Keratinocyte (primary cell): ENCODE results near the gene CRLF3. TPM values are rescaled to one million over a fixed set of nuclear protein-coding genes. Genes with fewer than 3 reads are reported as not detected.

Experiments
- DNase-seq: peaks from one replicate; pipeline ENCODE4 v3.0.0-alpha.2; 2011; ENCODE audit warnings: low read depth, missing footprints, low spot score
- FAIRE-seq: peaks from 2 replicates; lab custom pipeline; 2011; peaks lifted over from hg19 to GRCh38; lab: Jason Lieb, UNC
- H2AFZ ChIP-seq: 2 replicates; pipeline ENCODE4 v1.6.0; 2012; ENCODE audit warnings: low read length, control low read depth, inconsistent platforms; ENCODE audit not compliant: control insufficient read depth
- H3K27ac ChIP-seq: 2 replicates; pipeline ENCODE4 v1.5.1; 2011; ENCODE audit warnings: low read length; ENCODE audit not compliant: control insufficient read depth, insufficient read depth
- H3K27me3 ChIP-seq: 3 replicates; pipeline ENCODE4 v1.6.0; 2011; ENCODE audit warnings: low read length; ENCODE audit not compliant: control insufficient read depth, insufficient read depth; ENCODE audit errors: extremely low read depth
- H3K36me3 ChIP-seq, 2 experiments: 2 replicates in 1 of 2; 3 replicates in 1 of 2; pipeline ENCODE4 v1.5.1; 2011; ENCODE audit warnings: low read length in 2 of 2, mild to moderate bottlenecking in 1 of 2; ENCODE audit not compliant: control insufficient read depth in 2 of 2, insufficient read depth in 2 of 2; ENCODE audit errors: extremely low read depth in 1 of 2
- H3K4me1 ChIP-seq: 3 replicates; pipeline ENCODE4 v1.5.1; 2011; ENCODE audit warnings: low read length; ENCODE audit not compliant: control insufficient read depth, insufficient read depth; ENCODE audit errors: extremely low read depth
- H3K4me2 ChIP-seq: 3 replicates; pipeline ENCODE4 v1.6.0; 2011; ENCODE audit warnings: low read depth, low read length; ENCODE audit not compliant: control insufficient read depth, insufficient read depth; ENCODE audit errors: extremely low read depth
- H3K4me3 ChIP-seq, 3 experiments: fragments of 200-600 bp in 1 of 3; sonication (generic) in 1 of 3; 2 replicates in 2 of 3; 3 replicates in 1 of 3; pipeline ENCODE4 v1.5.1; 2011 to 2016; ENCODE audit warnings: low read length in 3 of 3, mild to moderate bottlenecking in 3 of 3, control low read depth in 2 of 3, inconsistent platforms in 1 of 3, low read depth in 1 of 3, mixed read lengths in 1 of 3, mixed run types in 1 of 3, moderate library complexity in 1 of 3; ENCODE audit not compliant: control insufficient read depth in 2 of 3, insufficient read depth in 2 of 3; ENCODE audit errors: extremely low read depth in 1 of 3
- H3K79me2 ChIP-seq: 2 replicates; pipeline ENCODE4 v1.6.0; 2012; ENCODE audit warnings: low read length; ENCODE audit not compliant: control insufficient read depth, insufficient read depth
- H3K9ac ChIP-seq: 3 replicates; pipeline ENCODE4 v1.6.0; 2011; ENCODE audit warnings: low read length; ENCODE audit not compliant: control insufficient read depth, insufficient read depth; ENCODE audit errors: extremely low read depth
- H3K9me1 ChIP-seq: 3 replicates; pipeline ENCODE4 v1.6.0; 2011; ENCODE audit warnings: low read length; ENCODE audit not compliant: control insufficient read depth, insufficient read depth; ENCODE audit errors: extremely low read depth
- H3K9me3 ChIP-seq: 2 replicates; pipeline ENCODE4 v1.5.1; 2012; ENCODE audit warnings: low read depth, low read length; ENCODE audit not compliant: control insufficient read depth
- H4K20me1 ChIP-seq: 3 replicates; pipeline ENCODE4 v1.6.0; 2011; ENCODE audit warnings: low read length; ENCODE audit not compliant: control insufficient read depth, insufficient read depth; ENCODE audit errors: extremely low read depth
- EZH2 ChIP-seq: IDR thresholded peaks from one replicate; pipeline ENCODE4 v1.6.1; 2012; ENCODE audit warnings: inconsistent platforms, mild to moderate bottlenecking, low read length, moderate library complexity
- dilution Hi-C: fragments of 300-500 bp; cut with MboI; formaldehyde crosslinking; loops from one replicate; pipeline ENCODE4 v1.7.0; 2020; ENCODE audit warnings: low sequenced_read_pairs; ENCODE audit not compliant: extremely low pct_ligation_motif_present
- polyA plus RNA-seq, 5 experiments: library from polyadenylated mRNA; depleted of rRNA in 3 of 5; stranded (reverse) in 3 of 5; stranded (forward) in 1 of 5; unstranded in 1 of 5; fragments of >200 nt; gene quantifications; 1 replicate in 1 of 5; 2 replicates in 3 of 5; 3 replicates in 1 of 5; pipeline versions ENCODE4 v1.2.1 to v1.2.3, GENCODE V29; 2011 to 2012; ENCODE audit warnings: missing spikeins in 2 of 5, low read depth in 1 of 5, low replicate concordance in 1 of 5
- TF ChIP-seq, protein P1 (sequence below), 3 experiments: IDR thresholded peaks in 1 of 3; conservative IDR thresholded peaks in 1 of 3; optimal IDR thresholded peaks in 1 of 3; 2 replicates in 2 of 3; 3 replicates in 1 of 3; pipeline versions ENCODE3 to v1.5.1; 2011; ENCODE audit warnings: low read length in 3 of 3, mild to moderate bottlenecking in 3 of 3, moderate library complexity in 2 of 3, control low read depth in 1 of 3, inconsistent platforms in 1 of 3; ENCODE audit not compliant: insufficient read depth in 2 of 3; ENCODE audit errors: extremely low read depth in 1 of 3

The CRLF3 gene
- polyA plus RNA-seq, 1 donor (not counting 4 experiments of a cell fraction or from before 2014, with no cell fraction given): 22.4 TPM

DNA sequence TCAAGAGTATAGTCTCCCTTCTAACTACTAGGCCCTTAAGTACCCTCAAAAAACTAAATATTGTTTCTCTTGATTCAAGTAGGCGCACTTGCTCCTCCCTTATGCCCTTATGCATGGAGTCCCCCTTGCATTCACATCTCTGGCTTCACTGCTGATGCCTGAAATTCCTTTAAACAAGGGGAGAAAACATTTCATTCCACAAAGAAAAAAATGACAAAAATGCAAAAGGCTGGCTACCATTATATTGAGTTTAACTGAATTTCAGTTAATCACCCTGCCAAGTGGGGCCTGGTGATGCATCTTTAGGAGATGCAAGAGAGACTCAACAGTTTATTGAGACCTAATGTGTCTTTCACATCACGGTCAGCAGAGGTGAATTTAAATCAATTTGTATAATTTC lies 35.6 kb downstream of the CRLF3 start:
- dilution Hi-C loops: no loop called here
- no peak overlapping the region for H3K27ac ChIP-seq
- H2AFZ ChIP-seq: no peak overlapping the region
- H3K4me2 ChIP-seq: no peak overlapping the region
- H3K4me3 ChIP-seq: no peak overlapping the region
- H4K20me1 ChIP-seq: no peaks in the 10 kb centered on the region
- no peak overlapping the region for H3K9ac ChIP-seq
- H3K9me3 ChIP-seq: no peaks in the 10 kb centered on the region
- FAIRE-seq: no peak
- no peaks in the 10 kb centered on the region for H3K9me1 ChIP-seq
- TF ChIP-seq EZH2: no peak
- TF ChIP-seq, protein P1, sequence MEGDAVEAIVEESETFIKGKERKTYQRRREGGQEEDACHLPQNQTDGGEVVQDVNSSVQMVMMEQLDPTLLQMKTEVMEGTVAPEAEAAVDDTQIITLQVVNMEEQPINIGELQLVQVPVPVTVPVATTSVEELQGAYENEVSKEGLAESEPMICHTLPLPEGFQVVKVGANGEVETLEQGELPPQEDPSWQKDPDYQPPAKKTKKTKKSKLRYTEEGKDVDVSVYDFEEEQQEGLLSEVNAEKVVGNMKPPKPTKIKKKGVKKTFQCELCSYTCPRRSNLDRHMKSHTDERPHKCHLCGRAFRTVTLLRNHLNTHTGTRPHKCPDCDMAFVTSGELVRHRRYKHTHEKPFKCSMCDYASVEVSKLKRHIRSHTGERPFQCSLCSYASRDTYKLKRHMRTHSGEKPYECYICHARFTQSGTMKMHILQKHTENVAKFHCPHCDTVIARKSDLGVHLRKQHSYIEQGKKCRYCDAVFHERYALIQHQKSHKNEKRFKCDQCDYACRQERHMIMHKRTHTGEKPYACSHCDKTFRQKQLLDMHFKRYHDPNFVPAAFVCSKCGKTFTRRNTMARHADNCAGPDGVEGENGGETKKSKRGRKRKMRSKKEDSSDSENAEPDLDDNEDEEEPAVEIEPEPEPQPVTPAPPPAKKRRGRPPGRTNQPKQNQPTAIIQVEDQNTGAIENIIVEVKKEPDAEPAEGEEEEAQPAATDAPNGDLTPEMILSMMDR (optimal IDR thresholded peaks at IDR 0.05 in 1 of 3, IDR thresholded peaks at IDR 0.05 in 1 of 3, conservative IDR thresholded peaks at IDR 0.05 in 1 of 3; ENCODE audit: extremely low read depth in 1 of 3, insufficient read depth in 2 of 3, low read length in 3 of 3): no peak
- no peak for DNase-seq
- H3K4me1 ChIP-seq: no peaks in the 10 kb centered on the region
- H3K36me3 ChIP-seq: peaks cover 11 to 20% of the 10 kb centered on the region in 2 experiments
- H3K27me3 ChIP-seq: no peaks in the 10 kb centered on the region
- no peaks in the 10 kb centered on the region for H3K79me2 ChIP-seq

DNA sequence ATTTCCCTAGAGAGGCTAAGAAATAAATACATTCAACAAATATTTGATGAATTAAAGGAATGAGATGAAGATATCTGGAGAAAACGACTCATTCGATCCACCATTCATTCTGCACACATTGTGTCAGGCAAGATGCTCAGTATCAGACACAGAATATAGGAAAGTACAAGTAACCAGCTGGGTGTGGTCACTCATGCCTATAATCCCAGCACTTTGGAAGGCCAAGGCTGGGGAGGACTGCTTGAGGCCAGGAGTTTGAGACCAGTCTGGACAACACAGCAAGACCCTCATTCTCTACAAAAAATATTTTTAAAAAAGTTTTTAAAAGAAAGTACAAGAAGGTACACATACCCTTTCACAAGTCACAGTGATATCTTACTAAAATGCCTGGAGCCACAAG lies 42.3 kb downstream of the CRLF3 start:
- TF ChIP-seq, protein P1 (optimal IDR thresholded peaks at IDR 0.05 in 1 of 3, IDR thresholded peaks at IDR 0.05 in 1 of 3, conservative IDR thresholded peaks at IDR 0.05 in 1 of 3; ENCODE audit: extremely low read depth in 1 of 3, insufficient read depth in 2 of 3, low read length in 3 of 3): no peak
- no peak for TF ChIP-seq EZH2
- Histone ChIP-seq H3K9ac (no peak overlapping the region), H2AFZ (no peak overlapping the region), H3K79me2 (no peaks in the 10 kb centered on the region), H3K9me1 (no peaks in the 10 kb centered on the region), H3K4me2 (no peak overlapping the region), H4K20me1 (no peaks in the 10 kb centered on the region), H3K27ac (no peak overlapping the region), H3K4me1 (no peaks in the 10 kb centered on the region), H3K27me3 (no peaks in the 10 kb centered on the region), H3K4me3 (no peak overlapping the region), H3K9me3 (no peaks in the 10 kb centered on the region), H3K36me3 (peaks cover 3 to 26% of the 10 kb centered on the region in 2 experiments)
- FAIRE-seq (no peak), DNase-seq (no peak)
- dilution Hi-C loops: no loop called here
